Measurements from ENCODE around the gene TRMT112.

The TRMT112 gene

DNA sequence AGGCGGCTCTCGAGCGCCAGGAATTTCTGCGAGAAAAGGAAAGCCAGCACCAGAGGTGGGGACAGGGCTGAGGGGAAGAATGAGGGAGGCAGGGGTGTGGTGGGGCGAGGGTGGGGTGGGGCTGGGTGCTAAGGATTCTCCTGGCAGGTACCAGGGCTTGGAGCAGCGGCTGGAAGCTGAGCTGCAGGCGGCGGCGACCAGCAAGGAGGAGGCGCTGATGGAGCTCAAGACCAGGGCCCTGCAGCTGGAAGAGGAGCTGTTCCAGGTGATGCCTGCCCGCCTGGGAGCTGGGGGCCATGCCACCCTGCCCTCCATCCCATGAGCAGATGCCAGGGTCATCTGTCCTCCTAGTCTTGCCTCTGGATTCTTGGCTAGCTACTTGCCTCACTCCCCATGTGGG lies 32.0 kb upstream of the TRMT112 start:
- no peak for DNase-seq

DNA sequence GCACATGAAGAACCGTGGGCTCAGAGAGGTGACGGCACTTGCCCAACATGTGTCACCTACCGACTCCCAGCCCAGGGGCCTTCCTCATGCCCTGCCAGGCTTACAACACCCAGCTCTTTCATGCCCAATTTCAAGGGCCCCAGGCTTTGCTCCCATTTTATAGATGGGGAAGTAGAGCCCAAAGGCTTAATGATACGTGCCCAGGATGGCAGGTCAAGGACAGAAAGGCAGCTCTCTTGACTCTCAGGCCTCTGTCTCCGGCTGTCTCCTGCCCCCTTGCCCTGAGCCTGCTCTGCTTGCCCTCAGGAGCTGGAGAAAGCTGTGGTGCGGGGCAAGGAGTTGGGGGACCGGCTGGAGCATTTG lies 31.6 kb upstream of the TRMT112 start:
- no peak for DNase-seq

DNA sequence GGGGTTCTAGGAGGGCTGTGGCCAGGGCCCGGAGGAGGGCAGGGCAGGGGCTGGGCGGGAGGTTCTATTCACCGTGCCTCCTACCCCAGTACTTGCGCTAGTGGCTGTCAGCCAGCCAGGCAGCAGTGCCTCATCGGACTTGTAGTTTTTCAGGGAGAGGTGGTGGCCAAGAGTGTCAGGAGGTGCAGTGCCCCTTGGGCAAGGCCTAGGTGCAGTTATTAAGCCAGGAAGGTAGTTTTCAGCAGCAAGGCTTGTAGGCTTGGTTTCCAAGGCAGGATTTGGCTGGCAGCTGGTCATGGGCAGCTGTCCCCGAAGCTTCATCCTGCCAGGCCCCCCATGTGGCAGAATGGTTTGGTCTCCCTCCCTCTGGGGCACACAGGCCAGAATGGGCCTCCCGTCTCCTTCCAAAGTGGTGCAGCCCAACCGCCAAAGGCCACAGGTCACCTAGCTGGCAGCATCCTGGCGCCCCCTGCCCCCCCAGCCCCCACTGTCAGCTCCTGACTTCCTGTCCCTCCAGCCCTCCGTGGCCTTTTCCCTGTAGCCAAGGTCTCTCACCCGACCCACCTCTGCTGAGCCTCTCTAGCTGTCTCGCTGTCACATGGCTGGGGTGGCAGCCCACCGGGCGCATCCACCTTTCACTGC lies 31.1 kb upstream of the TRMT112 start:
- no peak for DNase-seq

DNA sequence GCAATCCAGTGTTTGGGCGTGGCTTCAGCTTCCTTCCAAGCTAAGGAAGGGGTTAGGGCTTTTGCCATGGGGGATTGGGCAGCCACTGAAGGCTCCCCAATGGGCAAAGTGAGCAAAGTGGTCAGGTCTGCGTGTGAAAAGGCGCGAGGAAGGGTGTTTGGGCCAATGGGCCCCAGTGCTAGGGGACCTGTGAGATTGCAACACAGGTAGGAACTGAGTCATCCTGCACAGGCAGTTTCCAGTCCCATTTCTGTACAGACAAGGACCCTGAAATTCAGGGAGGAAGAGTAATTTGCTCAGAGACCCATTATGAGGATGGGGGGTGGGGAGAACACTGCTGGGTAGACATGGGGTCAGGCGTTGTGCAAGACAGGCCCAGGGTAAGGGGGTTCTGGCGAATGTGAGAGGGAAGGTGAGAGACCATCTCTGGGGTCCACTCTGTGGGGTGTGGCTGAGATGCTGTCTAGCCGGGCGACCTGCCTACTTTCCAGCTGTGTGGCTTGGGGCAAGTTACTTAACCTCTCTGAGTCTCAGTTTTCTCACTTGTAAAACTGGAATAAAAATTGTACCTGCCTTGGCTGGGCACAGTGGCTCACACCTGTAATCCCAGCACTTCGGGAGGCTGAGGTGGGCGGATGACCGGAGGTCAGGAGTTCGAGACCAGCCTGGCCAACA lies 30.0 kb upstream of the TRMT112 start:
- no peak for DNase-seq

DNA sequence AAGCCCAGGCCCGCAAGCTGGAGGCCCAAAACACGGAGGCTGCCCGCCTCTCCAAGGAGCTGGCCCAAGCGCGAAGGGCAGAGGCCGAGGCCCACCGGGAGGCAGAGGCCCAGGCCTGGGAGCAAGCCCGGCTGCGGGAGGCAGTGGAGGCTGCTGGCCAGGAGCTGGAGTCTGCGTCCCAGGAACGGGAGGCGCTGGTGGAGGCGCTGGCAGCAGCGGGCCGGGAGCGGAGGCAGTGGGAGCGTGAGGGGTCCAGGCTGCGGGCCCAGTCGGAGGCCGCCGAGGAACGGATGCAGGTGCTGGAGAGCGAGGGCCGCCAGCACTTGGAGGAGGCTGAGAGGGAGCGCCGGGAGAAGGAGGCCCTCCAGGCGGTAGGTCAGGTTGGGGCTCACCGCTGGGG lies 27.4 kb upstream of the TRMT112 start:
- no peak for DNase-seq

DNA sequence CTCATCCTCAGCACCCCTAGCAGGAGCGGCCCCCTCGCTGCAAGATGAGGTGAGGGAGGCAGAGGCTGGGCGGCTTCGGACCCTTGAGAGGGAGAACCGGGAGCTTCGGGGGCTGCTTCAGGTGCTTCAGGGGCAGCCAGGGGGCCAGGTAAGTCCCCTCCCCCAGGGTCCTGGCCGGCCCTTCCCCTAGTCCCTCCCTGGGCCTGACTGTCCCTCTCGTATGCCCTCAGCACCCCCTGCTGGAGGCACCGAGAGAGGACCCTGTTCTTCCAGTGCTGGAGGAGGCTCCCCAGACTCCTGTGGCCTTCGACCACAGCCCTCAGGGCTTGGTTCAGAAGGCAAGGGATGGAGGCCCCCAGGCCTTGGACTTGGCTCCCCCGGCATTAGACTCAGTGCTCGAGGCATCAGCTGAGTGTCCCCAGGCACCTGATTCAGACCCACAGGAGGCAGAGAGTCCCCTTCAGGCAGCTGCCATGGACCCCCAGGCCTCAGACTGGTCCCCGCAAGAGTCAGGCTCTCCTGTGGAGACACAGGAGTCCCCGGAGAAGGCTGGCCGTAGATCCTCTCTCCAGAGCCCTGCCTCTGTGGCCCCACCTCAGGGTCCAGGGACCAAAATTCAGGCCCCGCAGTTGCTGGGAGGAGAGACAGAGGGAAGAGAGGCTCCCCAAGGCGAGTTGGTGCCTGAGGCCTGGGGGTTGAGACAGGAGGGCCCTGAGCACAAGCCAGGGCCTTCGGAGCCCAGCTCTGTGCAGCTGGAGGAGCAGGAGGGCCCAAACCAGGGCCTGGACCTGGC lies 26.6 kb upstream of the TRMT112 start:
- peak; percentile 35 for DNase-seq

DNA sequence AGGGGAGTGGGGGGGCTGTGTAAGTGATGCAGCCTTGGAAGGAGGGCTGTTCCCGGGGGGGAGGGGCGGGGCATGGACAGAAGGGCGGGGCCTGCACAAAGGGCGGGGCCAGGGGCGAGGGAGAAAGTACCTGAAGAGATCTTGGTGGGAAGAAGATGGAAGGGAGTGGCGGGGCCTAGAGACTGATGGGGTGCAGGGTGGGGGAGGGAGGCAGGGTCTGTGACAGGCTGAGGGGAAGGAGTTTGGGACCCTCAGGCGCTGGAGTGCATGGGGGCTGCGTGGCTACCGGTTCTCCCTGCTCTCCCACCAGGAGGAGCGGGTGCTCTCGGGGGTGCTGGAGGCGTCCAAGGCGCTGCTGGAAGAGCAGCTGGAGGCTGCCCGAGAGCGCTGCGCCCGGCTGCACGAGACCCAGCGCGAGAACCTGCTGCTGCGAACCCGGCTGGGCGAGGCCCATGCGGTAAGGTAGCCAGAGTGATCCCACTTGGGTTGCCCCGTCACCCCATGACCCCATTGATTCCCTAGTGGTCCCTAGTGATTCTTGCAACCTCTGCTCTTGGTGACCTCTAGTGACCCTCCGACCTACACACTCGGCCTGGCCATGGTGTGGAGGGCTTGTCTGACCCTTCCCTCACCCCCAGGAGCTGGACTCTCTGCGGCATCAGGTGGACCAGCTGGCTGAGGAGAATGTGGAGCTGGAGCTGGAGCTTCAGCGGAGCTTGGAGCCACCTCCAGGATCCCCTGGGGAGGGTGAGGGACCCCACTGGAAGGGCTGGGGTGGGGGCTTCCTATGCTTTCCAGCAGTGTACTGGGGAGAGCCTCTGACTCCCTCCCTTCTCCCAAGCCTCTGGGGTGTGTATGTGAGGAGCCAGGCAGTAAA lies 25.7 kb upstream of the TRMT112 start:
- DNase-seq = no peak

DNA sequence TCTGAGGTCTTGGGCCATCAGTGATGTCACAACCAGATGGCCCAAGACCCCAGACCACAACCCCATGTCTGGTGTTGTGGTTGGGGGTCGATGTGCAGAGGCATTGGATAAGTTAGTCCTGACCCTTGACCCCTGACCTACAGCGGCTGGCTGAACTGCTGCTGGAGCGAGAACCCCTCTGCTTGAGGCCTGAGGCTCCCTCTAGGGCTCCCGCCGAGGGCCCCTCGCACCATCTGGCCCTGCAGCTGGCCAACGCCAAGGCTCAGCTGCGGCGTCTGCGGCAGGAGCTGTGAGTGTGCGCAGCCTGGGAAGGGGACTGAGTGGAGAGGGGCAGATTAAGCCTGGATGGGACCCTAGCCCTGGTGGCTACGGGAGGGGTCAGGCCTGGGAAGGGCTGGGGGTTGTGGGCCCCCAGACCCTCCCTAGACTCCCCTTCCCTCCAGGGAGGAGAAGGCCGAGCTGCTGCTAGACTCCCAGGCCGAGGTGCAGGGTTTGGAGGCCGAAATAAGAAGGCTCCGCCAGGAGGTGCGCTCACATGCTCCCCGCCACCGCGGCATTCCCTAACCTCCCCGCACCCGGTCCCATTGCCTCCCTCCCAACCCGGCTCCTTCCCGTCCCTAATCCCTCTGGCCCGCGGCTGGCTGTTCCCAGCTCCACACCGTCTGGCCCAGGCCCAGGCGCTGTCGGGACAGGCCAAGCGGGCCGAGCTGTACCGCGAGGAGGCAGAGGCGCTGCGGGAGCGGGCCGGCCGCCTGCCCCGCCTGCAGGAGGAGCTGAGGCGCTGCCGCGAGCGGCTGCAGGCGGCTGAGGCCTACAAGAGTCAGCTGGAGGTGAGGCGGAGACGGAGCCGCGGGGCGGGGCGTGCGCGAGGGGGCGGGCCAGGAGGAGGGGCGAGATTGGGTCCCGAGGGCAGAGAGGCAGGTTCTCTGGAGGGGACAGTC lies 24.8 kb upstream of the TRMT112 start:
- DNase-seq = peak; percentile 96

DNA sequence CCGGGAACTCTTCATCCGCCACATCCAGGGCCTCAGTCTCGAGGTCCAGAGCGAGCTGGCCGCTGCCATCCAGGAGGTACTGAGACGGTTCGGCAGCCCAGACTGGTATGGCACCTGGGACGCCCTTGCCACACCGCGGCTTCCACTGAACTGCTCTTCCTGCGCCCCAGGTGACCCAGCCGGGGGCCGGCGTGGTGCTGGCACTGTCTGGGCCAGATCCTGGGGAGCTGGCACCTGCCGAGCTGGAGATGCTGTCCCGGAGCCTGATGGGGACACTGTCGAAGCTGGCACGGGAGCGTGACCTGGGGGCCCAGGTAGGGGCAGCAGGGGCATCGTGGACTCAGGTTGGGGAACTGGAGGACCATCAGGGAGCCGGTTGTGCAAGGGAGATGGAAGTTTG lies 24.1 kb upstream of the TRMT112 start:
- no peak for DNase-seq

DNA sequence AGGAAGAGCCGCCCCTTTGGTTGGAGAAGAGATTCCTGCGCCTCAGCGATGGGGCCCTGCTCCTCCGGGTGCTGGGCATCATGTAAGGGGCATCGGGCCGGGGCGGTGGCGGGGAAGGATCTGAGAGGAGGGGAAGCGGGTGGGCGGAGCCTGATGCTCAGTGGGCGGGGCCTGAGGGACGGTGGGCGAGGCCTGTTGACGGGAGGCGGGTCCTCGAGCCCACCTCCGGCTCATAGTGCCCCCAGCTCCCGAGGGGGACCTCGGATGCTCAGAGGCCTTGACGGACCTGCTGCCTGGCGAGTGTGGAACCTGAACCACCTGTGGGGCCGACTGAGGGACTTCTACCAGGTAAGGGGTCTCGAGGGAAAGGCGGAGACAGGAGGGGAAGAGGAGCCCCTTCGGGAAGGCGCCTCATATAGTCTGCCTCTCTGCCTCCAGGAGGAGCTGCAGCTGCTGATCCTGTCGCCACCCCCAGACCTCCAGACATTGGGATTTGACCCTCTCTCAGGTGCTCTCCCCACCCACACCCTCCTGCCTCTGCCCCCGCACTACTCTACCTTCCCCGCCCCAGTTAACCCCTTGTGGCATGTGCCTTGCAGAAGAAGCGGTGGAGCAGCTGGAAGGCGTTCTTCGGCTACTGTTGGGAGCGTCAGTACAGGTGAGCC lies 23.4 kb upstream of the TRMT112 start:
- peak; percentile 90 for DNase-seq

DNA sequence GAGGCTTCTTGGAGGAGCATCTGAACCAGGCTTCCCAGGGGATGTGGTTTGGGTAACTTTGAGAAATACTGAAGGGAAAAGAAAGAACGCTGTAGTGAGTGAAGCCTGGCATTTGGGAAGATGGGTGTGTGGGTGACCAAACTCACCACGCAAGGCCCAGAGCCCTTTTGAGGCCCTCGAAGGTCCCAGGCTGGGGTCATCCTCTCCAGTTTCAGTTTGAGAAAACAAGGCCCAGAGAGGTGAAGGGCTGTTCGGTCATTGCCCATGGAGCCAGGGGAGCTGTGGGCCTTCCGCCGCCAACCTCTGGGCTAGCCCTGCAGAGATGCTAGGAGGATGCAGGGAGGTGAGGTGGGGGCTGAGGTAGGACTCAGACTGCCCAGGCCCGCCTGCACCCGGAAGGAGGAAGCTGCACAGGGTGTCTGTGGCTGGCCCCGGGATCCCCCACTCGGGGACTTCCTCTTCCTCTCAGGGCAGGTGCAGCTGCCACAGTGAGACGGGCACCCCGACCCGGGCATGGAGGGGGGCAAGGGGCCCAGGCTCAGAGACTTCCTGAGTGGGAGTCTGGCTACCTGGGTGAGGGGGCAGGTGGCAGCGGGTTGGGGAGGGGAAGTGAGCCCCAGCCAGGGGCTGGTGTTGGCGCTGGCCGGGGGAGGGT lies 22.5 kb upstream of the TRMT112 start, which contains the start of gene CCDC88B:
TSS of gene CCDC88B (plus strand) at position 451 of the 655 bp plus-strand sequence. CDS start at position 514, 63 bp downstream.
- peak; percentile 88 for DNase-seq

DNA sequence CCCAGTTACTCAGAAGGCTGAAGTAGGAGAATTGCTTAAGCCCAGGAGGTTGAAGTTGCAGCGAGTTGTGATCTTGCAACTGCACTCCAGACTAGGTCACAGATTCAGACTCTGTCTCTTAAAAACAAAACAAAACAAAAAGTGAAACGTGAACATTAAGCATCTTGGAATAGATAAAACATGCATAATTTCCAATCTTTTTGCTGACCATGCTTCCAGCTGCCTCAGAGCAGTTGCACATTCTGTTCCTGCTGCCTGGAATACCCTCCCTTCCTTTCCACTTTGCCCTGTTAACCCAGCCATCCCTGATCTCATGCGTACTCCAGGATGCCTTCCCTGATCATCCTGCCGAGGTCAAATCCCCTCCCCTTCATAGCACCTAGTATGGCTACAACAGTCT lies 21.9 kb upstream of the TRMT112 start:
- no peak for DNase-seq

DNA sequence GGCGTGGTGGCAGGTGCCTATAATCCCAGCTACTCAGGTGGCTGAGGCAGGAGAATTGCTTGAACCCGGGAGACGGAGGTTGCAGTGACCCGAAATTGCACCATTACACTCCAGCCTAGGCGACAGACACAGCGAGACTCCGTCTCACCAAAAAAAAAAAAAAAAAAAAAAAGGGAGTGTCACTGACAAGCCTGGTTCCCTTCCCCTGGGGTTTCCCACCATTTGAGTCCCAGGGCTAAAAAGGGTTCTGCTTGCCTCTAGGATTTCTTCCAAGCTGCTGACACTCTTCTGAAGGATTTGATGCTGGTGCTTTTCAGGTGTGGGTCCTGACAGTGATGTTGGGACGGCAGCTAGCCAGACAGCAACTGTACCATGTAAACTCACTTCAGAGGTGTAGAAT lies 21.4 kb upstream of the TRMT112 start:
- DNase-seq = no peak

DNA sequence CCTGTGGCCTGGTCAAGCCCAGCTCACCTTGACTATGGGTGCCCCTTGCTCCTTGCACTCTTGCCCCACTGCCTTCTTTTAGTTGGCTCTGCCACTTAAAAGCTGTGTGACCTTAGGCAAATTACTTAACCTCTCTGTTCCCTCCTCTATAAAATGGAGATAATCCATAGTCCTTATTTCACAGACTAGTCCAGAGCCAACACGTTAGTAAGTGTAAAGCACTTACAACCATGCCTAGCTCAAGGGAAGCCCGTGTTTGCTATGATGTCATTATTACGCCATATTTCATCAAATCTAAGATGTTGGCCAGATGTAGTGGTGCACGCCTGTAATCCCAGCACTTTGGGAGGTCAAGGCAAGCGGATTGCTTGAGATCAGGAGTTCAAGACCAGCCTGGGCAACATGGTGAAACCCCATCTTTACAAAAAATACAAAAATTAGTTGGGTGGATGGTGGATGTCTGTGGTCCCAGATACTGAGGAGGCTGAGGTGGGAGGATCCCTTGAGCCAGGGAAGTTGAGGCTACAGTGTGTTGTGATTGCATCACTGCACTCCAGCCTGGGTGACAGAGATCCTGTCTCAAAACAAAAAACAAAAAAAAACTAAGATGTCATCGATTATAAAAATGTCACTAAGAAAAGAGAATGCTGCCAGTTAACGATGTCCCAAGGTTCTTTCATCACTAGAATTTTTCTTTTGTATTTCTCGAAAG lies 20.3 kb upstream of the TRMT112 start:
- no peak for DNase-seq

DNA sequence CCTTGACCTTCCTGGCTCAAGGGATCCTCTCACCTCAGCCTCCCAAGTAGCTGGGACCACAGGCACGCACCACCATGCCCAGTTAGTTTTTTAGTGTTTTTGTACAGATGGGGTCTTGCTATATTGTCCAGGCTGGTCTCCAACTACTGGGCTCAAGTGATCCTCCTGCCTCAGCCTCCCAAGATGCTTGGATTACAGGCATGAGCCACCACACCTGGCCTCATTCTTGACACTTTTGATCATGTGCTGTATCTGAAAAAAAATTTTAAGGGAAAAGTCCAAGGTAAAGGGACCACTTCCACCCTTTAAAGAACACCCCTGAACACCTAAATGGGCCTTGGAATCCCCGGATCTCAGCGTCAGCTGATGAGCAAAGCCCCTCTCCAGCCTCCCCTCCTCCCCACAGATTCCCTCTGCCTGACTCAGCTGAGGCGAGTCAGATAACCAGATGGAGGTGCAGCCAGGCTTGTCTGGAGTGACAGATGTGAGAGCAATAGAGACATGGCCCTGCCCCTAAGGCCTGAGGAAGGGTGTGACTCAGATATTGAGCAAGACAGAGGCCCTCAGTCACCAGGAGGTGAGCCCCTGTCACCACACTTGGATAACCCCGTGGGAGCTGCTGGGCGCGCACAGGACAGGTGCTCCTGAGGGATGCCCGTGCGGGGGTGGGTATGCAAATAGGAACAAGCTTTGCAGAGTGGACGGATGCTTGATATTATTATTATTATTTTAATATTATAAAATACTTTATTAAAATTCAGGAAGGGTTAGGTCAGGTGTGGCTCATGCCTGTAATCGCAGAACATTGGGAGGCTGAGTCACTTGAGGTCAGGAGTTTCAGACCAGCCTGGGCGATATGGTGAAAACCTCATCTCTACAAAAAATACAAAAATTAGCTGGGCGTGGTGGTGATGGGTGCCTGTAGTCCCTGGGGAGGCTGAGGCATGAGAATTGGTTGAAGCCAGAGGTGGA lies 17.7 kb upstream of the TRMT112 start:
- DNase-seq = peak; percentile 77

DNA sequence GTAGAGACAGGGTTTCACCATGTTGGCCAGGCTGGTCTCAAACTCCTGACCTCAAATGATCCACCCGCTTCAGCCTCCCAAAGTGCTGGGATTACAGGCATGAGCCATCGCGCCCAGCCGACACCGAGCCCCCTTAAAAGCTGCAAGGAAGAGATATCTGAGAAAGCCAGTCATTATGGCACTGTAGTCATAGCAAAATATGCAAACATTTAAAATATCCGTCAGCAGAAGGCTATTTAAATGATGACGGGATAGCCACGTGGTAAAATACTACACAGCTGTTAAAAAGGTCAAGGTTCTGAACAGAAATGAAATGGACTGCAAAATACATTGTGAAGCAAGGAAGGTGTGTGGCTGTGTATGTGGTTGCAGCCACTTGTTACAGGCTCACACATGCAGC lies 16.2 kb upstream of the TRMT112 start:
- DNase-seq = no peak

DNA sequence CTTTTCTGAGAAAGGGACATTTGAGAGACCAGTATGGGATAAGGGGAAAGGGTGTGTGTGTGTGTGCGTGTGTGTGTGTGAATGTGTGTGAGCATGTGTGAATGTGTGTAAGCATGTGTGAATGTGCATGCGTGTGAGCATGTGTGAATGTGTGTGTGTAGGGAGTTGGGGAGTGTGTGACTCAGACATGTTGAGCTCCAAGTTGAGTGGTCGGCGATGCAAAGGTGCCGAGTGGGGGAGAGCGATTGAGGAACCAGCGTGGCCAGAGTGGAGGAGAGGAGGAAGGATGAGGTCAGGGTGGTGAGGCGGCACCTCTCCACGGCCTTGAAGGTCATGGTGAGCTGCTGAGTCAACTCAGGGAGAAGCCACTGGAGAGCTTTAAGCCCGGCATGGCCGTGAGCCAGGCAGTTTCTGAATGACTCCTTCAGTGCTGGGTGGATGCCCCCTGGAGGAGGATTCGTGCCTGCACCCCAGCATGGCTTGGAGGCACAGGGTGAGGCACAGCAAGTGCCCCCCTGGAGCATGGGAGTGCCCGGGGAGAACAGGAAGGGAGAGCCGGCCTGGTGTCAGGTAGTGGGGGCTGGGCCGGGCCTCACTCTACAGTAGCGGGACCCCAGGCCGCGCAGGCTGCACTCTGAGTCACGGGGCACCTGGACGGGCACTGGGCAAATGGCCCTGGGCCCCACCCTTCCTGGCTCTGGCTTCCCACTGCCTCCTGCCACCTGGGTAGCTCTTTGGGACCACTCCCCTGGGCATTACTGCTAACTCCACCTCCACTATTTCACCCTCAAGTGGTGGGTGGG lies 14.4 kb upstream of the TRMT112 start:
- peak; percentile 89 for DNase-seq

DNA sequence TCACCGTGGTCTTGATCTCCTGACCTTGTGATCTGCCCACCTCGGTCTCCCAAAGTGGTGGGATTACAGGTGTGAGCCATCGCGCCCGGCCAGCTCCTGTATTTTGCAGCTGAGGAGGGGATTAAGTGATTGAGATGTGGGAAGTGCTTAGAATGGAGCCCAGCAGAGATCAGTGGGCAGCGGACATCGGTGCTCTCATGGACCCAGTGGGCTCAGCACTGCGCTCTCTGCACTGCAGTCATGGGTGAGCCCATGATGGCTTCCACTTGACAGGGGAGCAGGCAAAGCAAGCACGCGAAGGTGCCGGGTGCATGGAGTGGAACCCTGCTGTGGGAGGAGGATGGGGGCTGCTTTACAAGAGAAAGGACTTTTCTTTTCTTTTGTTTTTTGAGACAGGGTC lies 13.5 kb upstream of the TRMT112 start:
- no peak for DNase-seq

Measured in activated CD4-positive, alpha-beta T cell treated with anti-CD3 and anti-CD28 coated beads for 48 hours (primary cell).